DOHH2 (cell line): ENCODE measurements around the gene TTC39A.
A peak's percentile ranks its signal among the peaks of the same experiment; 100 is the strongest.

Source experiments
- H3F3A ChIP-seq: fragments of 200-600 bp; sonication (generic), shearing (Covaris generic); 2 replicates; pipeline ENCODE4 v1.6.0; 2016; ENCODE audit warnings: antibody characterized with exemption, mild to moderate bottlenecking; ENCODE audit not compliant: control insufficient read depth, insufficient read depth
- H3K27ac ChIP-seq: fragments of 200-600 bp; sonication (generic); 2 replicates; pipeline ENCODE4 v1.5.1; 2014; ENCODE audit warnings: low read depth, mild to moderate bottlenecking, low read length, moderate library complexity
- H3K27me3 ChIP-seq: fragments of 200-600 bp; sonication (generic); 2 replicates; pipeline ENCODE4 v1.6.1; 2014; ENCODE audit warnings: mild to moderate bottlenecking, low read length, mixed read lengths; ENCODE audit not compliant: control insufficient read depth
- H3K36me3 ChIP-seq: fragments of 200-600 bp; sonication (generic); 2 replicates; pipeline ENCODE4 v1.6.1; 2014; ENCODE audit warnings: mild to moderate bottlenecking, low read length, moderate library complexity, mixed read lengths; ENCODE audit not compliant: control insufficient read depth
- H3K4me1 ChIP-seq: fragments of 200-600 bp; sonication (generic); 2 replicates; pipeline ENCODE4 v1.6.1; 2014; ENCODE audit warnings: mild to moderate bottlenecking, low read length, mixed read lengths; ENCODE audit not compliant: control insufficient read depth
- H3K4me2 ChIP-seq: fragments of 200-600 bp; sonication (generic); 2 replicates; pipeline ENCODE4 v1.6.0; 2014; ENCODE audit warnings: mild to moderate bottlenecking, low read length, moderate library complexity
- H3K4me3 ChIP-seq: fragments of 200-600 bp; sonication (generic); 2 replicates; pipeline ENCODE4 v1.5.1; 2014; ENCODE audit warnings: mild to moderate bottlenecking, low read length, mixed read lengths
- H3K79me2 ChIP-seq: fragments of 200-600 bp; sonication (generic); 2 replicates; pipeline ENCODE4 v1.6.1; 2014; ENCODE audit warnings: mild to moderate bottlenecking, low read length, mixed read lengths; ENCODE audit not compliant: control insufficient read depth
- H3K9me2 ChIP-seq: fragments of 200-600 bp; sonication (generic); replicated peaks from 2 replicates; pipeline ENCODE4 v1.6.1; 2014; ENCODE audit warnings: mild to moderate bottlenecking, low read length, mixed read lengths; ENCODE audit not compliant: control insufficient read depth
- H3K9me3 ChIP-seq: fragments of 200-600 bp; sonication (generic); 2 replicates; pipeline ENCODE4 v1.6.1; 2014; ENCODE audit warnings: antibody characterized with exemption, low read length, mixed read lengths; ENCODE audit not compliant: control insufficient read depth, insufficient read depth
- H4K20me1 ChIP-seq: fragments of 200-600 bp; sonication (generic); 2 replicates; pipeline ENCODE4 v1.6.0; 2014; ENCODE audit warnings: low read depth, mild to moderate bottlenecking, antibody characterized with exemption, low read length, moderate library complexity; ENCODE audit not compliant: control insufficient read depth, insufficient read depth
- CTCF ChIP-seq: fragments of 200-600 bp; sonication (generic); IDR thresholded peaks from one replicate; pipeline ENCODE4 v1.5.1; 2014; ENCODE audit warnings: antibody characterized with exemption, mild to moderate bottlenecking, low read depth, low read length; ENCODE audit not compliant: poor library complexity, severe bottlenecking
- EZH2phosphoT487 ChIP-seq: fragments of 200-600 bp; sonication (generic); IDR thresholded peaks from 2 replicates; pipeline ENCODE4 v1.6.1; 2017; ENCODE audit warnings: borderline replicate concordance, mild to moderate bottlenecking, antibody characterized with exemption, low read length, moderate library complexity, mixed read lengths

The TTC39A gene

GRCh38 chr1:51331206-51332100 is 1.1 kb upstream of the TTC39A start:
- Histone ChIP-seq H3K27ac (no peak overlapping the region), H3K4me2 (no peak overlapping the region), H3K4me3 (no peak overlapping the region), H3F3A (no peaks in the 10 kb centered on the region), H3K4me1 (no peaks in the 10 kb centered on the region), H3K9me3 (no peaks in the 10 kb centered on the region), H4K20me1 (no peaks in the 10 kb centered on the region), H3K36me3 (no peaks in the 10 kb centered on the region), H3K79me2 (no peaks in the 10 kb centered on the region), H3K9me2 (no peaks in the 10 kb centered on the region), H3K27me3 (peaks cover 34% of the 10 kb centered on the region)
- TF ChIP-seq CTCF (no peak), EZH2phosphoT487 (no peak)

- Histone ChIP-seq H3K4me3 (no peak overlapping the region), H3F3A (no peaks in the 10 kb centered on the region), H3K4me2 (no peak overlapping the region), H3K27me3 (peaks cover 34% of the 10 kb centered on the region), H3K9me3 (no peaks in the 10 kb centered on the region), H4K20me1 (no peaks in the 10 kb centered on the region), H3K9me2 (no peaks in the 10 kb centered on the region), H3K79me2 (no peaks in the 10 kb centered on the region), H3K36me3 (no peaks in the 10 kb centered on the region), H3K4me1 (no peaks in the 10 kb centered on the region), H3K27ac (no peak overlapping the region)
- peak; percentile 89; the same call in 1 of the 2 replicates for TF ChIP-seq EZH2phosphoT487
- no peak for TF ChIP-seq CTCF
These were observed 678 bp downstream of the TTC39A start for GRCh38 chr1:51329443-51330325.

GRCh38 chr1:51328926-51329325 is 1.4 kb downstream of the TTC39A start:
- TF ChIP-seq CTCF (no peak), EZH2phosphoT487 (no peak)
- Histone ChIP-seq H3K4me1 (no peaks in the 10 kb centered on the region), H3F3A (no peaks in the 10 kb centered on the region), H3K4me2 (no peak overlapping the region), H3K27me3 (peaks cover 34% of the 10 kb centered on the region), H3K36me3 (no peaks in the 10 kb centered on the region), H3K79me2 (no peaks in the 10 kb centered on the region), H3K4me3 (no peak overlapping the region), H4K20me1 (no peaks in the 10 kb centered on the region), H3K9me3 (no peaks in the 10 kb centered on the region), H3K9me2 (no peaks in the 10 kb centered on the region), H3K27ac (no peak overlapping the region)
